Stimulated activated CD4-positive, alpha-beta T cell treated with anti-CD3 and anti-CD28 coated beads, Interleukin-2, amount 100 ng/mL, for 24 hours (primary cell): ENCODE results near the gene PHIP.
"Not testable (repeated sequence)": the region's sequence is repeated elsewhere in the genome, so short reads cannot be mapped to it uniquely, and the experiment has no call there.

ENCODE experiments used
- DNase-seq, 2 donors: peaks; one replicate each; pipeline ENCODE4 v3.0.0-alpha.2; 2020

The PHIP gene

GRCh38 chr6:79004239-79004638 is 73.8 kb downstream of the PHIP start:
- DNase-seq, result no peak

- no peak for DNase-seq
Observed at GRCh38 chr6:79001415-79001814, 76.6 kb downstream of the PHIP start.

- no peak for DNase-seq
Observed at GRCh38 chr6:78999737-79000136, 78.3 kb downstream of the PHIP start.

GRCh38 chr6:78995946-78996345 is 82.1 kb downstream of the PHIP start:
- DNase-seq, result no peak

- no peak for DNase-seq
Observed at GRCh38 chr6:78995346-78995745, 82.7 kb downstream of the PHIP start.

GRCh38 chr6:78993955-78994354 is 84.1 kb downstream of the PHIP start:
- DNase-seq, result no peak

- no peak for DNase-seq
Observed at GRCh38 chr6:78989191-78989590, 88.9 kb downstream of the PHIP start.

GRCh38 chr6:78986161-78986560 is 91.9 kb downstream of the PHIP start:
- no peak for DNase-seq

- DNase-seq, result no peak
Observed at GRCh38 chr6:78984225-78984950, 93.7 kb downstream of the PHIP start.

GRCh38 chr6:78967191-78967590 is 110.9 kb downstream of the PHIP start:
- DNase-seq, result no peak

- DNase-seq, result no peak
Observed at GRCh38 chr6:78966542-78966941, 111.5 kb downstream of the PHIP start.

- DNase-seq, result no peak
Observed at GRCh38 chr6:78962448-78962847, 115.6 kb downstream of the PHIP start.

GRCh38 chr6:78954740-78955139 is 123.3 kb downstream of the PHIP start:
- no peak for DNase-seq

GRCh38 chr6:78953798-78954197 is 124.3 kb downstream of the PHIP start:
- no peak for DNase-seq

- no peak for DNase-seq
Observed at GRCh38 chr6:78952362-78952761, 125.7 kb downstream of the PHIP start.

- DNase-seq, result no peak
Observed at GRCh38 chr6:78948785-78949184, 129.3 kb downstream of the PHIP start.

- no peak for DNase-seq
Observed at GRCh38 chr6:78947962-78948361, 130.1 kb downstream of the PHIP start.

- no peak for DNase-seq
Observed at GRCh38 chr6:78947529-78947928, 130.5 kb downstream of the PHIP start.

- DNase-seq, result no peak
Observed at GRCh38 chr6:78942446-78942845, 135.6 kb downstream of the PHIP start.

GRCh38 chr6:78936515-78936914 is 141.5 kb downstream of the PHIP start:
- DNase-seq, result no peak

GRCh38 chr6:78935553-78935952 is 142.5 kb downstream of the PHIP start:
- DNase-seq, result no peak

- DNase-seq, result no peak
Observed at GRCh38 chr6:78925317-78925716, 152.7 kb downstream of the PHIP start.

GRCh38 chr6:78921168-78921567 is 156.9 kb downstream of the PHIP start:
- DNase-seq, result not testable (repeated sequence)

- DNase-seq, result no peak
Observed at GRCh38 chr6:78917788-78918187, 160.3 kb downstream of the PHIP start.

GRCh38 chr6:78916411-78916810 is 161.6 kb downstream of the PHIP start:
- no peak for DNase-seq
